Measurements from ENCODE around the gene CCDC102A. TPM values are rescaled to one million over a fixed set of nuclear protein-coding genes. Genes with fewer than 3 reads are reported as not detected.

Gene CCDC102A
- total RNA-seq, 1 donor from 2014 or later, result 11.2 TPM

GRCh38 chr16:57482845-57483545 is 53.4 kb downstream of the CCDC102A start:
- intact Hi-C loops (cut with micrococcal nuclease), result no loop called here

- intact Hi-C loops (cut with micrococcal nuclease), result no loop called here
These were observed 55.0 kb downstream of the CCDC102A start for GRCh38 chr16:57481421-57481820.

- intact Hi-C loops (cut with micrococcal nuclease), result no loop called here
These were observed 55.6 kb downstream of the CCDC102A start for GRCh38 chr16:57480754-57481230.

GRCh38 chr16:57479976-57480753 is 56.2 kb downstream of the CCDC102A start:
- intact Hi-C loops (cut with micrococcal nuclease), result no loop called here

GRCh38 chr16:57479205-57479975 is 57.0 kb downstream of the CCDC102A start:
- intact Hi-C loops (cut with micrococcal nuclease), result no loop called here

GRCh38 chr16:57478396-57479204 is 57.8 kb downstream of the CCDC102A start:
- intact Hi-C loops (cut with micrococcal nuclease), result no loop called here

- intact Hi-C loops (cut with micrococcal nuclease), result no loop called here
These were observed 58.7 kb downstream of the CCDC102A start for GRCh38 chr16:57477531-57478202.

GRCh38 chr16:57476546-57477410 is 59.6 kb downstream of the CCDC102A start:
- intact Hi-C loops (cut with micrococcal nuclease), result loop anchor here (1.0 kb wide), 3 partner anchors 10 to 43 kb away; partner anchors contain the start of genes CIAPIN1, COQ9 and DOK4

- intact Hi-C loops (cut with micrococcal nuclease), result loop anchor here (1.0 kb wide), 4 partner anchors 10 to 43 kb away; partner anchors contain the start of genes CIAPIN1, COQ9, DOK4 and POLR2C
These were observed 60.5 kb downstream of the CCDC102A start for GRCh38 chr16:57475711-57476339.

- intact Hi-C loops (cut with micrococcal nuclease), result loop anchor here (1.0 kb wide), 1 partner anchor 13 kb away; the partner anchor contains the start of gene POLR2C
These were observed 61.4 kb downstream of the CCDC102A start for GRCh38 chr16:57474671-57475661.

GRCh38 chr16:57473906-57474305 is 62.5 kb downstream of the CCDC102A start:
- intact Hi-C loops (cut with micrococcal nuclease), result no loop called here

GRCh38 chr16:57473176-57473840 is 63.1 kb downstream of the CCDC102A start:
- intact Hi-C loops (cut with micrococcal nuclease), result no loop called here

GRCh38 chr16:57472665-57473060 is 63.7 kb downstream of the CCDC102A start:
- intact Hi-C loops (cut with micrococcal nuclease), result no loop called here

GRCh38 chr16:57471852-57472664 is 64.3 kb downstream of the CCDC102A start:
- intact Hi-C loops (cut with micrococcal nuclease), result no loop called here

- intact Hi-C loops (cut with micrococcal nuclease), result no loop called here
These were observed 65.2 kb downstream of the CCDC102A start for GRCh38 chr16:57471209-57471608.

GRCh38 chr16:57470711-57471110 is 65.7 kb downstream of the CCDC102A start:
- intact Hi-C loops (cut with micrococcal nuclease), result no loop called here

Measured in T-helper 1 cell treated with Interleukin-12 subunit alpha and Interleukin-12 subunit beta and Interleukin-4 antibody, amounts not matched to agents 30 ng/mL and 1 ng/mL, for 36 hours (primary cell).